BLaER1 (cell line): Measurements from ENCODE around the gene C3orf18.

ENCODE experiments used
- H3K27ac ChIP-seq: shearing (Covaris generic); formaldehyde crosslinking; 2 replicates; pipeline ENCODE4 v1.8.1; 2022
- H3K27me3 ChIP-seq: shearing (Covaris generic); formaldehyde crosslinking; 2 replicates; pipeline ENCODE4 v1.8.1; 2022
- H3K36me3 ChIP-seq: shearing (Covaris generic); formaldehyde crosslinking; 2 replicates; pipeline ENCODE4 v1.8.1; 2022
- H3K4me1 ChIP-seq: shearing (Covaris generic); formaldehyde crosslinking; 2 replicates; pipeline ENCODE4 v1.8.1; 2022
- H3K4me2 ChIP-seq: shearing (Covaris generic); formaldehyde crosslinking; 2 replicates; pipeline ENCODE4 v1.8.1; 2022
- H3K4me3 ChIP-seq: shearing (Covaris generic); formaldehyde crosslinking; 2 replicates; pipeline ENCODE4 v1.8.1; 2022
- H3K9ac ChIP-seq: shearing (Covaris generic); formaldehyde crosslinking; 2 replicates; pipeline ENCODE4 v1.8.1; 2022
- H3K9me3 ChIP-seq: shearing (Covaris generic); formaldehyde crosslinking; 2 replicates; pipeline ENCODE4 v1.8.1; 2022
- H4K20me1 ChIP-seq: shearing (Covaris generic); formaldehyde crosslinking; 2 replicates; pipeline ENCODE4 v1.8.1; 2022
- Cebpa-rat ChIP-seq: shearing (Covaris generic); IDR thresholded peaks from 2 replicates; pipeline ENCODE4 v1.8.1; 2022

Gene C3orf18

GRCh38 chr3:50582083-50582482 lies 14.5 kb upstream of the C3orf18 start:
- Histone ChIP-seq H3K27ac (no peak overlapping the region), H3K9ac (no peak overlapping the region), H4K20me1 (no peaks in the 10 kb centered on the region), H3K4me3 (no peak overlapping the region), H3K36me3 (peaks cover 81% of the 10 kb centered on the region), H3K27me3 (no peaks in the 10 kb centered on the region), H3K4me2 (no peak overlapping the region), H3K4me1 (no peaks in the 10 kb centered on the region), H3K9me3 (no peaks in the 10 kb centered on the region)
- TF ChIP-seq Cebpa-rat = no peak

- TF ChIP-seq Cebpa-rat = no peak
- no peak overlapping the region for H3K9ac ChIP-seq
- H3K4me3 ChIP-seq = no peak overlapping the region
- H3K27me3 ChIP-seq = no peaks in the 10 kb centered on the region
- no peaks in the 10 kb centered on the region for H4K20me1 ChIP-seq
- H3K36me3 ChIP-seq = peaks cover 87% of the 10 kb centered on the region
- H3K9me3 ChIP-seq = no peaks in the 10 kb centered on the region
- H3K4me1 ChIP-seq = no peaks in the 10 kb centered on the region
- H3K4me2 ChIP-seq = no peak overlapping the region
- H3K27ac ChIP-seq = no peak overlapping the region
Measured at GRCh38 chr3:50581459-50581842, 13.9 kb upstream of the C3orf18 start.

DNA sequence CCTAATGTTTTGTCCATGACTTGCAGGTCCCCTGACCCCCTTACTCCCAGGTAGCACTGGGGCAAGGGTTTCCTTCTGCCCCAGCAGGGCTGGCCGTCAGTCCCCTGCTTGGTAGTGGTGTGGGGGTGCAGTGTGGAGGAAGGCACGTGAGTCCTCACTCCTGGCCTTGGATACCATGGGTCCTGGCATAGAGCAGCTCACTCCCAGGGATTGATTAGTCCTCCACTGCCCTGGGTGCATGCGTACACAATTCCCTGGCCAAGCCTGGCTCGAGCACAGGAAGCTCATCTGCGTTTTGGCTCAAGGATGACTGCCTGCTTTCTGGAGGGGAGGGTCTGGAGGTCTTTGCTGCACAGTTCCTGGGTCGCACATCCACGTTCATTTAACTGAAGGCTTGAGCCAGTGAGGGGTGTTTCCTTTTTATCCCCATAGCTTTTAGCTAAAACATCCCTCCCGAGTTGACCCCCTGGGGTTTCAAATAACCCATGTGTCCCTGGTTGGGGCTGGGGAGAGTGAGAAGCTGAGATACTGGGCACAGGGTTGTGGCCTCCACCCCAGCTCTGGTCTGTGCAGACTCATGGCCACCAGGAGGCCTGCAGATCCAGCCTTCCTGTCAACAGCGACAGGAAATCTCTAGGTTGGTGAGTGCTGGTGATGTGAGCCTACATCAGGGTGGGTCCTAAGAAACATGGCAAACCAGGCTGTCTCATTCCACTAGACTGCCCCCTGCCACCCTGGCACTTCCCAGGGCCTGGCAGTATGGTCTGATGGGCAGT lies 13.3 kb upstream of the C3orf18 start:
- H4K20me1 ChIP-seq = no peaks in the 10 kb centered on the region
- H3K4me3 ChIP-seq = no peak overlapping the region
- no peak for TF ChIP-seq Cebpa-rat
- H3K27me3 ChIP-seq = no peaks in the 10 kb centered on the region
- H3K36me3 ChIP-seq = peaks cover 93% of the 10 kb centered on the region
- H3K4me2 ChIP-seq = no peak overlapping the region
- no peak overlapping the region for H3K9ac ChIP-seq
- no peak overlapping the region for H3K27ac ChIP-seq
- H3K4me1 ChIP-seq = no peaks in the 10 kb centered on the region
- no peaks in the 10 kb centered on the region for H3K9me3 ChIP-seq

GRCh38 chr3:50577348-50577747 lies 9.8 kb upstream of the C3orf18 start:
- Histone ChIP-seq H3K27me3 (no peaks in the 10 kb centered on the region), H3K4me3 (no peak overlapping the region), H3K9me3 (no peaks in the 10 kb centered on the region), H4K20me1 (peaks cover 12% of the 10 kb centered on the region), H3K36me3 (peaks cover 99% of the 10 kb centered on the region), H3K9ac (0 out of 2 replicates have a peak overlapping the region, but pooled peaks have one; percentile 3), H3K4me1 (no peaks in the 10 kb centered on the region), H3K27ac (no peak overlapping the region), H3K4me2 (no peak overlapping the region)
- TF ChIP-seq Cebpa-rat = no peak

DNA sequence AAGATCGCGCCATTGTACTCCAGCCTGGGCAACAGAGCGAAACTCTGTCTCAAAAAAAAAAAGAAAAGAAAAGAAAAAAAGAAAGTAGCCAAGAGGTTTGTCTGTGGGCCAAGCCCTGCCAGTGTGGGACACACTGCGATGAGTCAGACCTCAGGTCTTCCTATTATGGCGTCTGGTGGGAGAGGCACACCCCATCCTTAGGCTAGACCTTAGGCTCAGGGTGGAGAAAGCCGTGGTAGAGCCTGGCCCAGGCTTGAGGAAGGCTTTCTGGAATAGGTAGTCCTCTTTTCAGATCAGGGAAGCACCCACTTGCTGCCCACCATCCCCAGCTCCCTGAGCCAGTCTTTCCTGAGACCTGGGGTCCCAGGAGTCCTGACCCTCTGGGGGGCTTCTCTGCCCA lies 7.8 kb upstream of the C3orf18 start:
- no peak for TF ChIP-seq Cebpa-rat
- peaks cover 12% of the 10 kb centered on the region for H4K20me1 ChIP-seq
- H3K27me3 ChIP-seq = no peaks in the 10 kb centered on the region
- H3K36me3 ChIP-seq = peaks cover 90% of the 10 kb centered on the region
- no peak overlapping the region for H3K4me3 ChIP-seq
- H3K9ac ChIP-seq = no peak overlapping the region
- H3K4me2 ChIP-seq = no peak overlapping the region
- no peaks in the 10 kb centered on the region for H3K9me3 ChIP-seq
- no peak overlapping the region for H3K27ac ChIP-seq
- peaks cover 9% of the 10 kb centered on the region for H3K4me1 ChIP-seq

DNA sequence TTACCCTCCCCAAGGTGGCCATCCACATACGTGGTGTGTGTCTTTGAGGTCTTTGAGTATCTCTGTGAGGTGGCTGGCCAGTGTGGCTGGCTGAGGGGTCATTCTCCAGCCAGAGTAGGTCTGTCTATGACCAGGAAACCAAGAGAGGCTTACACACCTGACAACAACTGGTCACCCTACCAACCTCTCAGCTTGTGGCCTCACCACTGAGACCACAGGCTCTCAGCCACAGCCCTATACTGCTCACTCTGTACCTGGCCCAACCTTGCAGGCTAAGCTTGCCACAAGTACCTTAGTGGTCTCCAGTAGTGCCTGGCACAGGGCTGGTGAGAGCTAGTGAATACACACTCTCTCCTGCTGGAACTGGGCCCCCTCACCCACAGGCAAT lies 6.9 kb upstream of the C3orf18 start:
- no peaks in the 10 kb centered on the region for H3K27me3 ChIP-seq
- H3K4me2 ChIP-seq = no peak overlapping the region
- H3K9ac ChIP-seq = no peak overlapping the region
- peaks cover 14% of the 10 kb centered on the region for H3K4me1 ChIP-seq
- H3K27ac ChIP-seq = no peak overlapping the region
- TF ChIP-seq Cebpa-rat = no peak
- peaks cover 12% of the 10 kb centered on the region for H4K20me1 ChIP-seq
- H3K9me3 ChIP-seq = no peaks in the 10 kb centered on the region
- H3K36me3 ChIP-seq = peaks cover 81% of the 10 kb centered on the region
- H3K4me3 ChIP-seq = no peak overlapping the region

DNA sequence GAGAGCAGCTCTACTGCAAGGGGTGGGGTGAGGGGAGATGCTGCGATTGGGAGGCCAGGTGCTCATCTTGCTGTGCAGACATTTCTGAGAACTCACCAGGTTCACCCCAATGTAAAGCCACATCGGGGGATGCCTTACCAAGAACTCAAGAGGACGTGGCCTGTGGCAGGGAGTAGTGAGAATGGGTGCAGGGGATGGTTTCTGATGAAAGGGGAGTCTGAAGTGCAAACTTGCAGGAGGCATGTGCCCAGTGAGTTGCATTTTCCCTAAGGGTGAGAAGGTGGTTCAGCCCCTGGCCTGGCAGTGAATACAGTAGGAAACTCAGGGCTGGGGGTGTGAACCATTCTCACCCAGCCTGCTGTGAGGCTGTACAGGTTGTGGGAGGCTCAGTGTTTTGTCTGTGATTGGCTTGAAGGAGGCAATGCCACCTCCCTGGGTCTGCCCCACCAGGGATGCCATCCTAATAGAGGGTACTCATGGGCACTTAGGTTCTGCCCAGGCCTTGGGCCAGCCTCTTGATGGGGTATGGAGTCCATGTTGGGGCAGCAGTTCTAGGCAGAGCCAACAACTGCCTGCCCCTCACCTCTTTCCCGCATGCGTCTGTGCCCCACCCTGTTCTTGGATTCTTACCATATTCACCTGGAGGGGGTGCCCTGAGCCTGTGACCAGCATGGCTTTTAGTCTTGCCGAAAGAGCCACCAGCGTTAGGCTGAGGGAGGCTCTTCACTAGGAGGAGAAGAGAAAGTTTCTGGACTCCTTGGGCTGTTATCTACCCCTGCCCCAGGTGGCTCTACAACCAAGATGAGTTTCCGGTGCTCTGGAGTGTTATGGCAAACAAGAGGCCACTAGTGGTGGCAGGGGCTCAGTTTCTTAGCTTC lies 6.3 kb upstream of the C3orf18 start:
- no peaks in the 10 kb centered on the region for H3K9me3 ChIP-seq
- no peaks in the 10 kb centered on the region for H3K27me3 ChIP-seq
- H3K4me1 ChIP-seq = peaks cover 15% of the 10 kb centered on the region
- no peak overlapping the region for H3K4me2 ChIP-seq
- peaks cover 12% of the 10 kb centered on the region for H4K20me1 ChIP-seq
- H3K36me3 ChIP-seq = peaks cover 74% of the 10 kb centered on the region
- H3K9ac ChIP-seq = no peak overlapping the region
- no peak overlapping the region for H3K27ac ChIP-seq
- no peak overlapping the region for H3K4me3 ChIP-seq
- TF ChIP-seq Cebpa-rat = no peak

- H3K9ac ChIP-seq = no peak overlapping the region; the same call in 1 of the 2 replicates
- no peak overlapping the region for H3K4me2 ChIP-seq
- no peak overlapping the region for H3K4me3 ChIP-seq
- no peaks in the 10 kb centered on the region for H3K9me3 ChIP-seq
- H3K27ac ChIP-seq = no peak overlapping the region
- H3K27me3 ChIP-seq = no peaks in the 10 kb centered on the region; the same call in 1 of the 2 replicates
- H3K36me3 ChIP-seq = peaks cover 65% of the 10 kb centered on the region
- peaks cover 12% of the 10 kb centered on the region for H4K20me1 ChIP-seq
- peaks cover 24% of the 10 kb centered on the region for H3K4me1 ChIP-seq
- TF ChIP-seq Cebpa-rat = no peak
Measured at GRCh38 chr3:50572801-50573371, 5.3 kb upstream of the C3orf18 start.

DNA sequence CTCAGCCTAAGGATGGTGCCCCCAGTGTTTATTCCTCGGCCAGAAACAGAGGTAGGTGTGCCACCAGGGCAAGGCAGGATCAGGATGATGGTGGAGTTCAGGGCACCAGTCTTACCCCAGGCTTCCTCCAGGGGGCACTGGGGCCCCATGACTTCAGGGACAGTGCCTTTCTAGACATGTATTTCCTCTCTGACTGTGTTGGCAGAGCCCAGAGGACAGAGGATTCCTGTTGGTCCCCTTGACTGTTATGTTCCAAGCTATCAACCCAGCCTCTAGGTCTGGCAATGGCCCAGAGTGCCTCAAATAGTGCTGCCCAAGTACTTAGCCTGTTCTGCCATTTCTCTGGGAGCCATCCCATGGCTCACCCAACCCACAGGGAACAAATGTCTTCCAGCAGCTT lies 4.6 kb upstream of the C3orf18 start:
- Histone ChIP-seq H3K36me3 (peaks cover 58% of the 10 kb centered on the region), H3K27me3 (no peaks in the 10 kb centered on the region; the same call in 1 of the 2 replicates), H3K9me3 (no peaks in the 10 kb centered on the region), H3K4me3 (no peak overlapping the region), H3K4me1 (peaks cover 31% of the 10 kb centered on the region), H3K9ac (no peak overlapping the region), H3K4me2 (no peak overlapping the region), H4K20me1 (peaks cover 12% of the 10 kb centered on the region), H3K27ac (0 out of 2 replicates have a peak overlapping the region, but pooled peaks have one; percentile 18)
- no peak for TF ChIP-seq Cebpa-rat

- H3K27ac ChIP-seq = no peak overlapping the region
- no peak for TF ChIP-seq Cebpa-rat
Measured at GRCh38 chr3:50571486-50571885, 3.9 kb upstream of the C3orf18 start.

More at GRCh38 chr3:50571486-50571885, 3.9 kb upstream of the C3orf18 start:
- Histone ChIP-seq H3K27me3 (no peaks in the 10 kb centered on the region; the same call in 1 of the 2 replicates), H3K36me3 (peaks cover 51% of the 10 kb centered on the region), H4K20me1 (peaks cover 12% of the 10 kb centered on the region), H3K9ac (no peak overlapping the region), H3K4me3 (no peak overlapping the region), H3K9me3 (no peaks in the 10 kb centered on the region), H3K4me1 (peaks cover 36% of the 10 kb centered on the region), H3K4me2 (no peak overlapping the region)
